GM18520 (cell line): ENCODE data around the gene ABHD17A.
A peak's percentile ranks its signal among the peaks of the same experiment; 100 is the strongest.
"Not testable (repeated sequence)": the region's sequence is repeated elsewhere in the genome, so short reads cannot be mapped to it uniquely, and the experiment has no call there.

Experiments used
- ATAC-seq: cut with Tn5 transposase; IDR thresholded peaks from one replicate; pipeline ENCODE4 v1.9.1; 2021; ENCODE audit not compliant: unreplicated experiment

The ABHD17A gene

GRCh38 chr19:1882089-1882785 is 3.1 kb downstream of the ABHD17A start:
- ATAC-seq: no peak

DNA sequence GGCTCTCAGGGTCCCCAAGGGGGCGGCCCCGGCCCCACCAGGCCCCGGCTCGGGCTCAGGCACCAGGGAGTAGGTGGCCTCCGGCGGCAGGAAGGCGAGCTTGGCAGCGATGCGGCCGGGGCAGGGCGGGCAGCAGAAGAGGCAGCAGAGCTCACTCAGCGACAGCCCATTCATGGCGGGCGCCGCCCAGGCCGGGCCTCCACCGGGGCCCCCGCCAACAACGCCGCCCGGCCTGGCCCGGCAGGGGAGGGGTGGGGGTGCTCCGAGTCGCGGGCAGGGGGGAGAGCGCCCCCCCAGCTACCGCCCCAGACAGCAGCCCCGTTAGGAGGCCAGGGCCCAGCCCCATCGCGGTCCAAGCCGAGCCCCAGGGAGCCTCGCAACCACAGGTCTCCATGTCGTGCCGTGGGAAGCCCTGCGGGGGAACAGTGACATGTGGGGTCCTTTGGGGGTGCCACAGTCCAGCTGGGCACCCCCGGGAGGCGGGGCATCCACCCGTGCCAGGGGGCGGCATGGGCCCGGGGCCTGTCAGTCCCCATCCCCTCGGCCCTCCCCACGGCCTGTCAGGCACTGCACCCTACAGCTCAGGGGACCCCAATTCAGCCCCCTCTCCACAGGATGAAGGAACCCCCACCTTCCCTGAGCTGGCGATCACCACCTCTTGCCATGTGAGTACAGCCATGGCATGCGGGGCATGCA is 3.8 kb downstream of the ABHD17A start:
- not testable (repeated sequence) for ATAC-seq

DNA sequence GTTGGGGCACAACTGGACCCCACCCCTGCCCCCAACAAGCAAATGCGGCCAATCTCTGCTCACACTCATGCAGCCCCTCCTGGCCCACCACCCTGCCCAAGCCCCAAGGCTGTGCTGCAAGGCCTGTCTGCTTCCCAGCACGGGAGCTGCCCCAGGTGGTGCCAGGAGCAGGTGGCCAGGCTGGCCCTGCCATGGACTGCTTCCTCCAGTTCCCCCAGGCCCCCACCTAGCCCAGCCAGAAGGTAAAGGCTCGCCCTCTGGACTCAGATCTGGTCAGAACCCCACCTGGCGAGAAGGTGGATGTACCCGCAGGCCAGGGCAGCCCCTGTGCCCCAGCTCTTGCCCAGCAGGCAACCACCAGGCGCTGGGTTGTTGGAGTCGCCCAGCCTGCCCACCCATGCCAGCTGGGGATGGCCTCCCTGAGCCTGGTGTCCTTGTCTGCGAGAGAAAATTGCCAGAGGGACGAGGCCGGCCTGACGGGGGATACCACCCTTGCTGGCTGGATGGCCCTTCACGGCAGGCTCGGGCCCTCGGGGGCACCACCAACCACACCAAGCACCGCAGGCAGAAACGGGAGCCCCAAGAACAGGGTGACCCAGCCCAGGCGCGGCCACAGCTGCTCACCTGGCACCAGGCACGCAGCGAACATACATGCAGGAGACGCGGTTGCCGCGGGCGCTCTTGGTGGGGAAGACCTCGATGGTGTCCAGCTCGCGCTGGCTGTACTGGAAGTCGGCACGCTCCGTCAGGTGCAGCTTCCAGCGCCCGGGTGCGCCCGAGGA is 4.5 kb downstream of the ABHD17A start:
- no peak for ATAC-seq

DNA sequence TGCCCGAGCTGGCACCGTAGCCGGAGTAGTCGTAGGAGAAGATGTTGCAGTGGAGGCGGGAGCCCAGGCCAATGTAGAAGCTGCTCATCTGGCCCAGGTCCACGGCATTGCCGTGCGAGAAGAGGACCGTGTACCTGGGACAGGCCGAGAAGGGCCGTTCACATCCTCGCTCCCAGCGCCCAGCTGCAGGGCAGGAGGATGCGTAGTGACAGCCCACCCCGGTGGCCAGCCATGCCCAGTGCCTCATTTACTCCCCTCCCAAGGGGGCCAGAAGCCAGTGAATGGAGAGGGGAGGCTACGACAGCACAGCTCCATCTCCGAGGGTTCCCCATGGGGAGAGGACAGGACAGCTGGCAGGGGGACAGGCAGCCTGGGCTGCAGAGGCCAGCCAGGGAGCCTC is 5.3 kb downstream of the ABHD17A start:
- ATAC-seq: not testable (repeated sequence)

DNA sequence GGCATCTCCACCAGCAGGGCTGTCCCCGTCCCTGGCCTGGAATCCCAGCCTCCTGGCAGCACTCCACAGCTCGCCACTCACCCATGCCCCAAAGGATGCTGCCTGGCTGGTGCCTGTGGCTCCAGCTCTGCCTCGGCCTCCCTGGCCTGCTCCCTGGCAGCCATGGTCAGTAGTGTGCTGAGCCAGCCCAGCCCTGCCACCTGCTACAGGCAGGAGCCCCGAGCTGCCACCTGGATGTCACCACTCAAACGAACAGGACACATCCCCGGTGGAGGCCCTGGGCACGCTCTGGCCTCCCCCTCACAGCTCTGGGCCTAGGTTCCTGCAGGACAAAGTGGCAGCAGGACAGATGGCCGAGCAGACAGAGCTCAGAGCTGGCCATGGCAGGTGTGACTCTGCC is 6.7 kb downstream of the ABHD17A start:
- ATAC-seq: not testable (repeated sequence)

- not testable (repeated sequence) for ATAC-seq
Measured at GRCh38 chr19:1877280-1877660, 8.0 kb downstream of the ABHD17A start.

DNA sequence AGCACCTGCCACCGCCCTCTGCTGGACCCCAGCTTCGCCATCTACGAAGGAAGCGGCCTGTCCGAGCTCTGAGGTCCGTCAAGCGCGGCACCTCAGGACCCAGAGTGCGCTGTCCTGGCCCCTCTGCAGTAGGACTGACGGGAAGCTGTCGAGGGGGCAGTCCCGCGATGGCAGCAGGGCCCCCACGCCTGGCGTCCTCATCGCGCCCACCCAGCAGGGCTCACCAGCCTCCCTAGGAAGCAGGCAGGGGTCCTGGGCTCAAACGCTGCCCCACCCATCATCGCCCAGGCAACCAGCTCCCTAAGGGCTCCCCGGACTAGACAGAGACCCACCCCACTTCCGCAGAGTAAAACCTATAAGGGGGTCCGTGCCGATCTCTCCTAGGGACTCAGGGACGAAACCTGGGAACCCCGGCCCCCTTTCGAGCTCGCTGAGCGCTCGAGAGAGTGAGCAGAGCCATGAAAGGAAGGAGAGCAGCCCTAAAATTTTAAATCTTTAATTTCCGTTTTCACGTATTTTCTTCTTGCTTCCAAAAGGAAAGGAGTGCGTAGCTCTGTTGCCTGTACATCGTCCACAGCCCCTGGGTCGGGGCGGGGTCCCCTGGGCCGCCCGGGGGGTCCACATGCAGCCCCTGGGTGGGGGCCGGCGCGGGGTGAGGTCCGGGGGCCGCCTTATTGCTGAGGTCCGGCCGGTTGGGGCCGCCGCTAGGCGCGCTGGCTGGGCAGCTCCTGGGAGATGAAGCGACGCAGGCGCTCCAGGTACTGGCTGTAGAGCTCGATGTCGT is 8.6 kb downstream of the ABHD17A start:
- not testable (repeated sequence) for ATAC-seq

DNA sequence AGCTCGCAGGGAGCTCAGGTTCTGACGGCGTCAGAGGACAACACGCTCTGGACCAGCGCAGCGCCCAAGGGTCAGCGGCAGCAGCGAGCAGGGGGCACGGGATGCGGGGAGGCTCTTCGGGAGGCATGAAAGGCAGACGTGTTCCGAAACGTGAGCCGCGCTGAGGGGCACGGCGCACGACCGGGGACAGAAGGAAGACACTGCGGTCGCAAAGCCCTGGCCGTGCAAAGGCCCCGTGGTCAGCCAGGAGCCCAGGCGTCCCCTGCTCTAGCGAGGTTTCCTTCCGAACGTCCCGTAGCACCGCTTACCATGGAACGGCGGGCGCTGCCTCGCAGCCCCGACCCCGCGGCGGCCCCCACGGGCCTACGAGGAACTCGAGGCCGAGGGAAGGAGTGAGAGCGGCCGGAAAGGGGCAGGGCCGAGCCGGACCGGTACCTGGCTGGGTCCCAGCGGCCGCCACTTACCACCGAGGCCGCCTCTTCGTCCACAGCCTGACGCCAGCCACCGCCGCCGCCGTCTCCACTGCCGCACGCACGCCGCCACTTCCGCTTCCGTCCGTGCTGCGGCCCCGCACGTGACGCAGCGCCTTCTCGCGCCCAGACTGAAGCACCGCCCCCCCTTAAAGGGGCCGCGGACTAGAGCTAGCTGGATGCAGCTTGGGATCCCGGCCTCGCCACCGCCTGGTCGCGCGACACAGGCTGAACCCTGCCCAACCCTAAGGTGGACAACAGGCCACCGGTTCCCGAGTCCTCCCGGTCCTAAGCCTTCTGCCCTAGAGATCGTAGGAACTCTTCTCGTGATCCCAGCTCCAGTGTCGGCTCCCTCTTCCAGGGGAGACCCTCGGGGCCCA is 9.4 kb downstream of the ABHD17A start:
- ATAC-seq: peak; percentile 84

- ATAC-seq: not testable (repeated sequence)
Measured at GRCh38 chr19:1875265-1875645, 10.0 kb downstream of the ABHD17A start.

- ATAC-seq: no peak
Measured at GRCh38 chr19:1874554-1875185, 10.6 kb downstream of the ABHD17A start.

- ATAC-seq: no peak
Measured at GRCh38 chr19:1873524-1874473, 11.5 kb downstream of the ABHD17A start.

GRCh38 chr19:1872807-1873523 is 12.3 kb downstream of the ABHD17A start:
- no peak for ATAC-seq

DNA sequence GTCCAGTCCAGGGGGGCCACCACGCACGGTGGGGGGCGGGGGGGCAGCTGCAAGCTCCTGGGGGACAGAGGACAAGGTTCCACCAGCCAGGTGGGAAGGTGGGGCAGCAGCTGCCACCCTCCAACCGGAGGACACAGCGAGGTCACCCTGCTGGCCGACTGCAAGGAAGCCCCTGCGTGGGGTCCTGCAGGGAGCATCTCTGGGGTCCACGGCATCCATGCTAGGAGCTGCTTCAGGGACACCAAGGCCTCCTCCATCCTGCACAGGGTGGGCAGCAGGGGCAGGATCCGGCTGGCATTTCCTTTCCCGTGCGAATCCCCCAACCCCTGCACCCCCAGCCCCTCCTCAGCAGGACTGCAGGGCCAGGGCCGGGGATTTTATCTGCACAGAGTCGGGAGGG is 13.7 kb downstream of the ABHD17A start:
- ATAC-seq: no peak

- no peak for ATAC-seq
Measured at GRCh38 chr19:1871140-1871597, 14.1 kb downstream of the ABHD17A start.

DNA sequence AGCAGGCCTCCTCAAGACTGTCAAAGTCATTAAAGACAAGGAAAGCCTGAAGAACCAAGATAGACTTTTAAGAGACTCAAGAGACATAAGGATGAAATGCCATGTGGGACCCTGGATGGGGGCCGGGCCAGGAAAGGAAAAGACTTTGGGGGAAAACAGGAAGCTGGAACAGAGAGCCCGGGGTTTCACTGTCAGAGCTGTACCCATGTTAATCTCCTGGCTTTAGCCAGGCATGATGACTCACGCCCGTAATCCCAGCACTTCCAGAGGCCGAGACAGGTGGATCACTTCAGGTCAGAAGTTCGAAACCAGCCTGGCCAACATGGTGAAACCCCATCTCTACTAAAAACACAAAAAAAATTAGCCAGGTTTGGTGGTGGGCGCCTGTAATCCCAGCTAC is 16.3 kb downstream of the ABHD17A start:
- ATAC-seq: no peak

- no peak for ATAC-seq
Measured at GRCh38 chr19:1867349-1867724, 18.0 kb downstream of the ABHD17A start.

- ATAC-seq: no peak
Measured at GRCh38 chr19:1866693-1867348, 18.5 kb downstream of the ABHD17A start.
